ENCODE data around the gene OPN3. TPM values are rescaled to one million over a fixed set of nuclear protein-coding genes. Genes with fewer than 3 reads are reported as not detected.

OPN3 gene
- total and polyA plus RNA-seq, 4 donors, result 10.2 to 18.5 (median 15.1) TPM

GRCh38 chr1:241622669-241623068 lies 17.5 kb downstream of the OPN3 start:
- Histone ChIP-seq H3K4me3 (no peak overlapping the region), H3K4me1 (ENCODE audit: control insufficient read depth in 5 of 5, insufficient read depth in 5 of 5, low read length in 5 of 5) (peaks cover 0 to 2% (median 0%) of the 10 kb centered on the region in 5 donors), H3K9me3 (ENCODE audit: control insufficient read depth in 4 of 4, insufficient read depth in 3 of 4, low read length in 3 of 4) (no peaks in the 10 kb centered on the region), H3K27me3 (ENCODE audit: control insufficient read depth in 3 of 3, insufficient read depth in 3 of 3, low read length in 2 of 3) (no peaks in the 10 kb centered on the region), H3K27ac (ENCODE audit: low read depth in 1 of 2, low read length in 1 of 2) (no peak overlapping the region), H3K9ac (ENCODE audit: insufficient read depth in 1 of 2, low read length in 2 of 2) (no peak overlapping the region), H3K36me3 (ENCODE audit: control insufficient read depth in 4 of 4, insufficient read depth in 4 of 4, low read length in 4 of 4) (no peaks in the 10 kb centered on the region)
- TF ChIP-seq CTCF (IDR thresholded peaks at IDR 0.05; ENCODE audit: control extremely low read depth, extremely low read depth), result no peak
- 79 to 92% methylated on average over 5 of the region's 5 CpGs for WGBS, 2 donors
- ATAC-seq (ENCODE audit: insufficient read depth, low FRiP score), result no peak
- DNase-seq, result no peak

- Histone ChIP-seq H3K9ac (ENCODE audit: insufficient read depth in 1 of 2, low read length in 2 of 2) (no peak overlapping the region), H3K4me3 (no peak overlapping the region), H3K27me3 (ENCODE audit: control insufficient read depth in 3 of 3, insufficient read depth in 3 of 3, low read length in 2 of 3) (no peaks in the 10 kb centered on the region), H3K4me1 (ENCODE audit: control insufficient read depth in 5 of 5, insufficient read depth in 5 of 5, low read length in 5 of 5) (no peaks in the 10 kb centered on the region), H3K27ac (ENCODE audit: low read depth in 1 of 2, low read length in 1 of 2) (no peak overlapping the region), H3K36me3 (ENCODE audit: control insufficient read depth in 4 of 4, insufficient read depth in 4 of 4, low read length in 4 of 4) (no peaks in the 10 kb centered on the region), H3K9me3 (ENCODE audit: control insufficient read depth in 4 of 4, insufficient read depth in 3 of 4, low read length in 3 of 4) (no peaks in the 10 kb centered on the region)
- TF ChIP-seq CTCF (IDR thresholded peaks at IDR 0.05; ENCODE audit: control extremely low read depth, extremely low read depth), result no peak
- DNase-seq (no peak), ATAC-seq (ENCODE audit: insufficient read depth, low FRiP score) (no peak)
- 96 to 97% methylated on average over 7 of the region's 7 CpGs for WGBS, 2 donors
Observed at GRCh38 chr1:241617426-241617825, 22.7 kb downstream of the OPN3 start.

GRCh38 chr1:241615043-241615974 lies 24.9 kb downstream of the OPN3 start:
- H3K27ac ChIP-seq (ENCODE audit: low read depth in 1 of 2, low read length in 1 of 2), result no peak overlapping the region
- DNase-seq (no peak), ATAC-seq (ENCODE audit: insufficient read depth, low FRiP score) (no peak)
- no peak overlapping the region for H3K4me3 ChIP-seq
- 89 to 95% methylated on average over 8 of the region's 8 CpGs for WGBS, 2 donors
- no peaks in the 10 kb centered on the region for H3K36me3 ChIP-seq (ENCODE audit: control insufficient read depth in 4 of 4, insufficient read depth in 4 of 4, low read length in 4 of 4)
- no peak overlapping the region for H3K9ac ChIP-seq (ENCODE audit: insufficient read depth in 1 of 2, low read length in 2 of 2)
- H3K4me1 ChIP-seq (ENCODE audit: control insufficient read depth in 5 of 5, insufficient read depth in 5 of 5, low read length in 5 of 5), result peaks cover 0 to 13% (median 0%) of the 10 kb centered on the region in 5 donors
- H3K9me3 ChIP-seq (ENCODE audit: control insufficient read depth in 4 of 4, insufficient read depth in 3 of 4, low read length in 3 of 4), result no peaks in the 10 kb centered on the region
- TF ChIP-seq CTCF (IDR thresholded peaks at IDR 0.05; ENCODE audit: control extremely low read depth, extremely low read depth), result no peak
- no peaks in the 10 kb centered on the region for H3K27me3 ChIP-seq (ENCODE audit: control insufficient read depth in 3 of 3, insufficient read depth in 3 of 3, low read length in 2 of 3)

All from lung (tissue), 12 donors.